Embryonic facial prominence (tissue), 1 donor: Measurements from ENCODE around the gene ARL4A.
A peak's percentile ranks its signal among the peaks of the same experiment; 100 is the strongest.
"Not testable (repeated sequence)": the region's sequence is repeated elsewhere in the genome, so short reads cannot be mapped to it uniquely, and the experiment has no call there.

Source experiments
- DNase-seq: peaks from one replicate; pipeline ENCODE4 v3.0.0-alpha.2; 2016; ENCODE audit errors: extremely low spot score

Gene ARL4A

GRCh38 chr7:12670000-12670729, 17.3 kb upstream of the ARL4A start:
- DNase-seq: peak; percentile 74

DNA sequence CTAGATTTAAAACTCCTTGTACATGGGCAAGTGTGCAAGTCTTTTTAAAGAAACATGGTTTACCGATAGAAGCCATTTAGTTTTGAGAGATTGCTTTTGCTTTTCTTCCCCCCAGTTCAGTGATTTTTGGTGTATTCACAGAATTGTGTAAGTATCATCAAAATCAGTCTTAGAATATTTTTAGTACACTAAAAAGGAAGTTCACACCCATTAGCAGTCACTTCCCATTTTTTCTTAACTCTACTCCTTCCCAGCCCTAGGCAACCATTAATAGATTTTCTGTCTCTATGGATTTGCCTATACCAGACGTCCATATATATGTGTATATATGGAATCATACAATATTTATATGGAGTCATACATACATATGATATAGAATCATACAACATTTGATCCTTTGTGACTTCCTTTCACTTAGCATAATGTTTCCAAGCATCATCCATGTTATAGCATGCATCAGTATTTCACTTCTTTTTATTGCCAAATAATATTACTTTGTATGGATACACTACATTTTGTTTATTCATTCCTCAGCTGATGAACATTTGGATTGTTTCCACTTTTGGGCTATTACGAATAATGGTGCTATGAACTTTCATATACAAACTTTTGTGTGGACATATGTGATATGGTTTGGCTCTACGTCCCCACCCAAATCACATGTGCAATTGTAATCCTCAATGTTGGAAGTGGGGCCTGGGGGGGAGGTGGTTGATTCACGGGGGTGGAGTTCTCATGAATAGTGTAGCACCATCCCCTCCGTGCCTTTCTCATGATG, 16.5 kb upstream of the ARL4A start:
- DNase-seq: no peak

DNA sequence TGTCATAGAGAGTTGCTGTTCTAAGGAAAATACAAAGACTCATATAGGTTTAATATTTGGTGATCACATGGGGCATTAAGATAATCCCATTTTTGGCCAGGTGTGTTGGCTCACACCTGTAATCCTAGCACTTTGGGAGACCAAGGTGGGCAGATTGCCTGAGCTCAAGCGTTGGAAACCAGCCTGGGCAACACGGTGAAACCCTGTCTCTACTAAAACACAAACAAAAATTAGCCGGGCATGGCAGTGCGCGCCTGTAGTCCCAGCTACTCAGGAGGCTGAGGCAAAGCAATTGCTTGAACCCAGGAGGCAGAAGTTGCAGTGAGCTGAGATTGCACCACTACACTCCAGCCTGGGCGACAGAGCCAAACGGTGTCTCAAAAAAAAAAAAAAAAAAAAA, 14.0 kb upstream of the ARL4A start:
- DNase-seq: not testable (repeated sequence)

GRCh38 chr7:12674053-12674452, 13.4 kb upstream of the ARL4A start:
- no peak for DNase-seq

- DNase-seq: no peak
These were observed 12.6 kb upstream of the ARL4A start for GRCh38 chr7:12674861-12675260.

DNA sequence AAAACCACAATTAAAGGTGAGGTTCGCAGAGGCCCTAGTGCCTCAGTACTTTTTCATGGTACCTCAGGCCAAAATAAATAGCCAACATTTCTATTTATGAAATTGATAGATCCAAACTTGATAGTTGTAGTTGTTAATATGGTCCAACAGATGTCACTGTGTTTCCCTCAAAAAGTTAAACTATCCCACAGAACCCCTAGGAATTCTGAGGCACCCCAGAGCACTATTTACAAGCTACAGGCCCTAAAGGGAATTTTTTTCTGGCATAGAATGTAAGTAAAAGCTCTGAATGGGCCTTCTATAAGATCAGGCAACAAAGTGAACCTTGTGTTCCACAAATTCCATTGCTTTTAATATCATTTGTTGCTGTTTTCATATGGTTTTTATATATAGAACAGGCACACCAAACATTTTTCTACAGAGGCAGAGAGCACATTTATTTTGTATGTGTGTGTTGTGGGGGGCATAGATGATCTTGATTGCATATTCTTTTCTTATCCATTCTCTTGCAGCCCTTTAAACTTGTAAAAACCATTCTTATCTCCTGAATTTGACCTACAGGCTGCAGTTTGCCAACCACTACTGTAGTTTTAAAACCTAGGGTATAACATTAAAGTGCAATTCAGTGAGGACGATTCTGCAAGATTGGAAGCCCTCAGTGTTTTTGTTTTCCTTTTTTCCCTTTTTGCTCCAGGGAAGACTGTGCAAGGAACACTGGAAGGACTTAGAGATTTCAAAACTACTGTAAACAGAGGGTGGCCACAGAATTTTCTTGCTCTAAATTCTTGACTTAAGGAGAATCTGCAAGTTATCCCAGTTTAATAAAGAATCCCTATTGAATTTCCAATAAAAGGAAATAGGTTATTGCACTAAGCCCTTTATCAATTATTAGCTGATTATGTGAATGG, 3.5 kb upstream of the ARL4A start:
- peak; percentile 36 for DNase-seq

GRCh38 chr7:12684733-12685132, 2.7 kb upstream of the ARL4A start:
- DNase-seq: no peak

DNA sequence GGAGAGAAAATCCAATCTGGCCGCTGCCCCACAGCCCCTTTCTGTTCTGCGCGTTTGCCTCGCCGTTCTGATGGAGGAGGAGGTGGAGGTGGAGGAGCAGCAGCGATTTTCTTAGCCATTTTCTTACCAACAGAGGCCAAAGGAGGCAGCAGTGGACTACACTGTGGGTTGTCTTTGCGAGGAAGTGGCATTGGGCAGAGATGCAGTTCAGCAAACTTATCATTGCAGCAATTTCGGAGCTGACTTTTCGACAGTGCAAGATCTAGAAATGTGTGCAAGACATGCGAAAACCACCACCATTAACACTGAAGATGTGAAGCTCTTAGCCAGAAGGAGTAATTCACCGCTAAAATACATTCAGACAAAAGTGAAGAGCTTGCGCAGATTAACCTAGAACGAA, 1.9 kb upstream of the ARL4A start:
- DNase-seq: no peak

- peak; percentile 73 for DNase-seq
These were observed 1.1 kb upstream of the ARL4A start for GRCh38 chr7:12686234-12686890.

GRCh38 chr7:12687718-12688171, 312 bp downstream of the ARL4A start:
- no peak for DNase-seq

GRCh38 chr7:12688485-12689170, 1.2 kb downstream of the ARL4A start:
- not testable (repeated sequence) for DNase-seq

- DNase-seq: no peak
These were observed 2.0 kb downstream of the ARL4A start for GRCh38 chr7:12689451-12689850.

- DNase-seq: no peak
These were observed 2.8 kb downstream of the ARL4A start for GRCh38 chr7:12690041-12690878.

GRCh38 chr7:12691388-12691787, 4.0 kb downstream of the ARL4A start:
- not testable (repeated sequence) for DNase-seq

GRCh38 chr7:12692035-12692434, 4.6 kb downstream of the ARL4A start:
- no peak for DNase-seq

GRCh38 chr7:12692479-12693259, 5.2 kb downstream of the ARL4A start:
- DNase-seq: no peak

GRCh38 chr7:12694817-12695216, 7.4 kb downstream of the ARL4A start:
- no peak for DNase-seq

DNA sequence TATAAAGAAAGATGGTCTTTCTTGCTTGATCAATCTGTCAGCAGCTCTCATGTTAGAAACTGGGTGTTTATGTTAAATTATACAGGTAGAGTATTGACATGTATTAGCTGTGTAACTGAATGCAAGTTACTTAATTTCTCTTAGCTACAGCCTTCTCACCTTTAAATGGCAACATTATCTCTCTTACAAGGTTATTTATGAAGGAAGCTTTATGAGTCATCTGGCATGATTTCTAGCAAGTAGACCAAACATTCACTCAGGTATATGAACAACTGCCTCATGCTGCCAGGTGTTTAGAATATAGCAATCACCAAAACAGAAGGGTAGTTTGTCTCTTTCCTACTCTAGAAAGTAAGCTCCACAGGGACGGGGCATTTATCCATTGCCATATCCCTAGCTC, 8.5 kb downstream of the ARL4A start:
- DNase-seq: no peak

DNA sequence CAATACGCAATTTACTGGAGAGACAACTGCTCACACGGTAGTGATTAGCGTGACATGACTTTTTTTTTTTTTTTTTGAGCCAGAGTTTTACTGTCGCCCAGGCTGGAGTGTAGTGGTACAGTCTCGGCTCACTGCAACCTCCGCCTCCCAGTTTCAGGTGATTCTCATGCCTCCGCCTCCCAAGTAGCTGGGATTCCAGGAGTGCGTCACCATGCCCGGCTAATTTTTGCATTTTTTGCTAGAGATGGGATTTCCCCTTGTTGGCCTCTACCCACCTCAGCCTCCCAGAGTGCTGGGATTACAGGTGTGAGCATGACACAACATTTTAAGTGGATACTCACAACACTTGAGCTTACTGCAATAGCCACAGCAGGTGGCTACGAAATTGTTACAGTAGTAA, 11.9 kb downstream of the ARL4A start:
- no peak for DNase-seq
